NT2/D1 (cell line): ENCODE measurements around the gene FAIM2.

Source experiments
- SUZ12 ChIP-seq: IDR thresholded peaks from 2 replicates; pipeline ENCODE4 v1.6.1; 2011; ENCODE audit not compliant: insufficient read length, insufficient read depth; ENCODE audit errors: extremely low read depth
- YY1 ChIP-seq: IDR thresholded peaks from 2 replicates; pipeline ENCODE4 v1.6.1; 2011; ENCODE audit not compliant: insufficient read length, insufficient read depth
- ZNF274 ChIP-seq: IDR thresholded peaks from 2 replicates; pipeline ENCODE4 v1.6.1; 2011; ENCODE audit warnings: mild to moderate bottlenecking, low read depth, low read length

- TF ChIP-seq SUZ12: no peak
- no peak for TF ChIP-seq ZNF274
- TF ChIP-seq YY1: no peak
These were observed 18.8 kb upstream of the FAIM2 start for GRCh38 chr12:49922349-49923034.
